PFSK-1 (cell line): ENCODE measurements around the gene HMX1.

Source experiments
- FOXP2 ChIP-seq: optimal IDR thresholded peaks from 2 replicates; pipeline ENCODE3; 2011; ENCODE audit warnings: borderline replicate concordance, control low read depth, inconsistent platforms; ENCODE audit not compliant: insufficient read depth; ENCODE audit errors: extremely low read length, extremely low read depth
- POLR2AphosphoS5 ChIP-seq: IDR thresholded peaks from 2 replicates; pipeline ENCODE4 v1.6.1; 2012; ENCODE audit warnings: low read depth, mild to moderate bottlenecking, control low read depth, low read length, moderate library complexity
- REST ChIP-seq, 2 experiments: IDR thresholded peaks; 2 replicates each; pipeline versions ENCODE4 v1.6.1 to v1.8.0; 2011 to 2012; ENCODE audit warnings: low read depth in 2 of 2, low read length in 2 of 2, control low read depth in 1 of 2, inconsistent platforms in 1 of 2, mild to moderate bottlenecking in 1 of 2, moderate library complexity in 1 of 2; ENCODE audit not compliant: insufficient read depth in 1 of 2
- SIN3A ChIP-seq: IDR thresholded peaks from 2 replicates; pipeline ENCODE4 v1.6.1; 2012; ENCODE audit warnings: mild to moderate bottlenecking, low read length, moderate library complexity, borderline replicate concordance; ENCODE audit not compliant: insufficient read depth
- TAF1 ChIP-seq: IDR thresholded peaks from 2 replicates; pipeline ENCODE4 v1.6.1; 2012; ENCODE audit warnings: low read length, control low read depth, borderline replicate concordance; ENCODE audit not compliant: insufficient read depth

The HMX1 gene

DNA sequence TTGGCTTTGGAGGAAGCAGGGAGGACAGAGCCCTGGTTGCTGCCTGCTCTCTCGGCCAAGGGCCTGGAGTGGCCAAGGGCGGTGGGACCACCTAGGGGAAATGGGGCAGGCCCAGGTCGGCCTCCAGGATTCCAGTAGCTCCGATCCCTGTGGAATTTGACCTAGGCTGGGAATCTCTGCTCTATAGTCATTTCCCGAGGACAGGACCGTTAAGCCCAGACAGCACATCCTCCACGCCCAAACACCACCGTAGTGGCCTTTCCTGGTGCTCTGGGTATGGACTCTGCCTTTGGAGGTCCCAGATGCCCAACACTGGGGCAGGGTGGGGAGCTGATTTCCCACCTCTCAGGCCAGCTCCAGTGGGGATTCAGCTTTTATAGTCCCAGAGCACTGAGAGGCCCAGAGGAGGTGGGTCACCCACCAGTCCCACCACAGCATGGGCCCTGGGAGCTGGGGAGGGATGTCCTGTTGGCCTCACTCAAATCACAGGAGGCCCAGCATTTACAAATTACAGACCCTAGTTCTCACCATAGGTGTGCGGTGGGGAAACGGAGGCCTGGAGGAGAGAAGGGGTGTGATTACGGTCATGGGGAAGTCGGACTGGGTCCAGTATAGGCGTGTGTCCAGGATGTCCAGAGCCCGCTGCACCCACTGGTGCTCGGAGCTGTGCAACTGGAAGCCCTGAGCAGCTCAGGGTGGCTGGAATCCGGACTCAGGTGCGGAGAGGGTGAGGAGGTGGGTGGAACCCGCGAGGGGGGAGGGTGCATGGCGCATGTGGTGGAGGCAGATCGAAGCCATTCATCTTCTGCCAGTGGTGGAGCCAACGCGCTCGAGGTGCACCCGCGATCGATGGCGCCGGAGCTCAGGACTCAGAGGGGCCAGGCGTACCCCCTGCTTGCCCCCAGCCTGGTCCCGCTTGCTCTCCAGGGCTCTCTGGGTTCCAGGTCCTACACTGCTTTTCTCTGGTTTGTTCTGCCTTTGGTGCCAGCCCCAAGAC, 7.7 kb downstream of the HMX1 start:
- TF ChIP-seq TAF1 (no peak), FOXP2 (no peak), POLR2AphosphoS5 (no peak), SIN3A (no peak), REST (IDR thresholded peaks at IDR 0.05; ENCODE audit: insufficient read depth in 1 of 2, low read depth in 2 of 2, low read length in 2 of 2) (no peak)

GRCh38 chr4:8862800-8863685, 8.6 kb downstream of the HMX1 start:
- no peak for TF ChIP-seq TAF1
- TF ChIP-seq FOXP2 = no peak
- no peak for TF ChIP-seq POLR2AphosphoS5
- TF ChIP-seq SIN3A = no peak
- TF ChIP-seq REST (IDR thresholded peaks at IDR 0.05; ENCODE audit: insufficient read depth in 1 of 2, low read depth in 2 of 2, low read length in 2 of 2) = no peak

- TF ChIP-seq FOXP2 (no peak), REST (IDR thresholded peaks at IDR 0.05; ENCODE audit: insufficient read depth in 1 of 2, low read depth in 2 of 2, low read length in 2 of 2) (no peak), SIN3A (no peak), TAF1 (no peak), POLR2AphosphoS5 (no peak)
These were observed 9.3 kb downstream of the HMX1 start for GRCh38 chr4:8862334-8862733.

GRCh38 chr4:8861576-8862295, 9.9 kb downstream of the HMX1 start:
- TF ChIP-seq POLR2AphosphoS5 (no peak), REST (IDR thresholded peaks at IDR 0.05; ENCODE audit: insufficient read depth in 1 of 2, low read depth in 2 of 2, low read length in 2 of 2) (no peak), FOXP2 (no peak), TAF1 (no peak), SIN3A (no peak)
